ENCODE measurements around the gene MTR.
"Not testable (repeated sequence)": the region's sequence is repeated elsewhere in the genome, so short reads cannot be mapped to it uniquely, and the experiment has no call there.

The MTR gene

DNA sequence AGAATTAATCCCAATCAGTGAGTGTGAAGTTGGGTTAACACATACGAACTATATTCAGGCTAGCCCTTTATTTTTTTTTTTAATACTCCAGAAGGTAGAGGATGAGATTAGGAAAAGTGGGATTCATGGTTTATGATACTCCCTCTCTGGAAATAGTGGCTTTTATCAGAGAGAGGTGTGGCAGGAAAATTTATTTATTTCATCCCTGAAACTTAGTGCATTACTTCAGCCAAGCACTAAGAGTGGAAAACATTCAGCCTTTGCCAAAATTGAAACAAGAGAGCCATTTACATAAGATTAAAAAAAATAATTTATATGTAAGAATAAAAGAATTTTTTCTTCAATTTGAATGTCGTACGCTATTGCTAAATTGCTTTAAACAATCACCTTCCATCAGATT is 35.0 kb downstream of the MTR start:
- DNase-seq (ENCODE audit: low read depth in 2 of 3, low spot score in 2 of 3), result no peak

DNA sequence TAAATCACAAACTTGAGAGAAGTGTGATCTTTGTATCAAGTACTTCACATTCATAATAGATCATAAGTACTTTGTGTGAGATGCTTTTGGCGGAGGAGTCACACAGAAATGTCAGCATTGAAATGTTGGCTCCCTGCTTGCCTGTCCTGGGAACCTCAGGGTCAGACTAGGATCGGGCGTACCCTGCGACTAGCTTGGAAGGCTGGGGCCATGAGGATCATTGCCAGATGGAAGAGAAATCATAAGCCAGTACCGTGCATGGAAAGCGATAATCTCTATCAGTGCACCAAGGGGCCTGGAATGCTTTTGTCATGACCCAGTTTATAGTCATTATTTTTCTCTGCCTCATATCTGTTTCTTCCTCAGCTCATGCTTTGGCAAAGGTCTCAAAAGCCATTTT is 35.5 kb downstream of the MTR start:
- DNase-seq (ENCODE audit: low read depth in 2 of 3, low spot score in 2 of 3), result no peak

- no peak for DNase-seq (ENCODE audit: low read depth in 2 of 3, low spot score in 2 of 3)
Observed at GRCh38 chr1:236833575-236833974, 38.5 kb downstream of the MTR start.

DNA sequence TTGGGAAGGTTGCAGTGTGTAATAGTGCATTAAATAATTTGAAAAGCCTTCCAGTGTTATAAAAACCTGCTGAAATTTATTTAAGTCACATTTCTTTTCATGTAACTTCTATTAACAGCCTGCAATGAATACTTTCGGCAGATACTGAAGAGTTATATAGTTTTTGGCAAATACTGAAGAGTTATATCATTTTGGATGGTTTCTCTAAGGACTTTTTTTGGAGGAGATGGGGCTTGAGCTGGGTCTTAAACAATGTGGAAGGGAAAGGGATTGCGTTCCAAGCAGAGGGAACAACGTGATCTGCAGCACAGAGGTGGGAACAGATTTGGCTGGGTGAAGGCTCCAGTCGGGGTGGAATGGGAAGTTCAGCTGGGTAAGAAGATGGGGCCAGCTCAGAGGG is 39.8 kb downstream of the MTR start:
- DNase-seq (ENCODE audit: low read depth in 2 of 3, low spot score in 2 of 3), result no peak

DNA sequence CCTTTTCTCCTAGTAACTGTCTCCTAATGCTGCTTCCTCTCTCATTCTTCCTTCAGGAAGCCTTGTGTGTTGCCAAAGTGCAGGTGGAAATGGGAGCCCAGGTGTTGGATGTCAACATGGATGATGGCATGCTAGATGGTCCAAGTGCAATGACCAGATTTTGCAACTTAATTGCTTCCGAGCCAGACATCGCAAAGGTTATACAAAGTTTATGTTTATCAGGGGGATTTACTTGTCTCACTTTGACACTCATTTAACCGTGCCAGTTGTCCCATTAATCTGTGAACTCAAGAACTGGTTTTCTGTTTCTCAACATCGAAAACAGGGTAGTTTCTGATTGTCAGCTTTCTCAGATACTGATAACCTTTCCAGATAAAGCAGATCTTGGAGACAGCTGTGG is 40.4 kb downstream of the MTR start:
- DNase-seq (ENCODE audit: low read depth in 2 of 3, low spot score in 2 of 3), result no peak

DNA sequence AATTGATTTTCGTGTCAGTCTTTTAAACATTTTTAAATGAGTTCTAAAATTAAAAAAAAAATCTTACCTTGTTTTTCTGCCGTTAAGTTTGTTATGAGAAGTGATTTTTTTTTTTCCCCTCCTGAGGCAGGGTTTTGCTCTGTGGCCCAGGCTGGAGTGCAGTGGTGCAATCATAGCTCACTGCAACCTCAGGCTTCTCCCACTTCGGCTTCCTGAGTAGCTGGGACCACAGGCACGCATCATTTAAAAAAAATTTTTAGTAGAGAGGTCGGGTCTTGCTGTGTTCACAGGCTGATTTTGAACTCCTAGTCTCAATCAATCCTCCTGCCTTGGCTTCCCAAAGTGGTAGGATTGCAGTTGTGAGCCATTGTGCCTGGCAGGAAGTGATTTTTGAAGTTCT is 41.1 kb downstream of the MTR start:
- DNase-seq (ENCODE audit: low read depth in 2 of 3, low spot score in 2 of 3), result no peak

GRCh38 chr1:236837115-236837514 is 42.0 kb downstream of the MTR start:
- no peak for DNase-seq (ENCODE audit: low read depth in 2 of 3, low spot score in 2 of 3)

- DNase-seq (ENCODE audit: low read depth in 2 of 3, low spot score in 2 of 3), result no peak
Observed at GRCh38 chr1:236837897-236838296, 42.8 kb downstream of the MTR start.

- DNase-seq (ENCODE audit: low read depth in 2 of 3, low spot score in 2 of 3), result no peak
Observed at GRCh38 chr1:236841341-236841740, 46.2 kb downstream of the MTR start.

GRCh38 chr1:236844499-236845271 is 49.6 kb downstream of the MTR start:
- no peak for DNase-seq (ENCODE audit: low read depth in 2 of 3, low spot score in 2 of 3)

- no peak for DNase-seq (ENCODE audit: low read depth in 2 of 3, low spot score in 2 of 3)
Observed at GRCh38 chr1:236845830-236846229, 50.7 kb downstream of the MTR start.

- no peak for DNase-seq (ENCODE audit: low read depth in 2 of 3, low spot score in 2 of 3)
Observed at GRCh38 chr1:236848274-236848923, 53.3 kb downstream of the MTR start.

- DNase-seq (ENCODE audit: low read depth in 2 of 3, low spot score in 2 of 3), result no peak
Observed at GRCh38 chr1:236850077-236850979, 55.2 kb downstream of the MTR start.

- no peak for DNase-seq (ENCODE audit: low read depth in 2 of 3, low spot score in 2 of 3)
Observed at GRCh38 chr1:236851871-236852270, 56.8 kb downstream of the MTR start.

DNA sequence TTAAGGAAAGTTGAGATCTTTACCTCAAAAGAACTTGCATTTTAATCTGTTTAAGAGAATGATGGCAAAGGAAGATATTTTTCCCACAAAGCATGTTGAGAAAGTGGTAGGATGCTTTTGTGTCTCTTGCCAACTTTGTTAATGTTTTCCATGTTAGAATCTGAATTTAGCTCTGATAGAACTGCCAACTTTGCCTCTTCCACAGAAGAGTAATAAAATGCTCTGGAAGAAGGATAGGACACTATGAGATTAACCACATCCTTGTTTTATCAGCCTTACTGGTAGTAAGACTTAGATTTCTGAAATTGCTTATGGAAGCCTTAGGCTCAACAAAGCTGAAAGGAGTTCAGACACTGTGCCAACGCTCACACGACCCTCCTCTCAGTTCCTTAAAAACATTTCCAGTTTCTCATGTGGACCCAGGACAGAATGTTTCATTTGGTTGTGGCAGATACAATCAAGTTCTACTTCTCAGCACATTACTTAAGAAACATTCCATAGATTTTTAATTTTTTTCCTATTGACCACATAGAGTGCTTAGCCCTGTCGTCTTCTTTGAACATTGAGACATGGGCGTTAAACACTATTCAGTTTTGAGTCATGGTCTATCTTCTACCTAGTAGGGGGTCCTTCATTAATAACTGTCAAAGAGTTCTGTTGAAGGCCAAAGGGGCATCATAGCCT is 59.0 kb downstream of the MTR start:
- DNase-seq (ENCODE audit: low read depth in 2 of 3, low spot score in 2 of 3), result no peak

DNA sequence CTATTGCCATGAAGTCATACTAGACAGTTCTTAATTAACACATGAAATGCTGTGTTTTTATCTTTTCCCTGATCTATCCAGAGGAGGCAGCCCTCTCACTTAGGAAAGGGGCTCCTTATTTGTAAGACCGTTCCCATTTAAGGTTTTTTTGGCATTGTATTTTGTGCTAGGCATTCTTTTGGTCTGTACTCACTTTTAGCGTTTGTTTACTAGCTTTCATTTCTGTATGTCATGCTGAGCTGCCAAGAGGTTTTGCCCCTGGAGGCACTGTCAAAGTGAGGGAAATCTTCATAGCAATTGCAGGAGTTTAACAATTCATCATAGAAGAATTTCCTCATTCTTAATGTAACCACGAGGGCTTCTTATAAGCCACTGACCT is 59.5 kb downstream of the MTR start:
- DNase-seq (ENCODE audit: low read depth in 2 of 3, low spot score in 2 of 3), result no peak

GRCh38 chr1:236856649-236857048 is 61.6 kb downstream of the MTR start:
- DNase-seq (ENCODE audit: low read depth in 2 of 3, low spot score in 2 of 3), result not testable (repeated sequence)

- no peak for DNase-seq (ENCODE audit: low read depth in 2 of 3, low spot score in 2 of 3)
Observed at GRCh38 chr1:236858165-236858564, 63.1 kb downstream of the MTR start.

DNA sequence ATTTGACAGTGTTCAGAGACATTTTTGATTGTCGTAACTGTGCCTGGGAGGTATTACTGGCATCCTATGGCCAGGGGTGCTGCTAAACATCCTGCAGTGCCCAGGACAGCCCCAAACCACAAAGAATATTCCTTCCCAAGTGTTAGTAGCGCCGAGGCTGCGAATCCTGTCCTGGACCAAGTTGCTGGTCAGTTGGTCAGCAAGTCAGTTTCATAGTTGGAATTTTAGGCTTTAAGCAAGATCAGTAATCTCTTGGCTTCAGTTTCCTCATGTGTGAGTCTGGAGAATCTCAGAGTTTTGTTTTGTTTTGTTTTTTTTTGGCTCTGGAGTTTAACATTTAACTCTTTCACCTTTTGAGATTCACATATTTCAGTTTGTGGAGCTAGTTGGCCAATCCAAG is 65.0 kb downstream of the MTR start:
- no peak for DNase-seq (ENCODE audit: low read depth in 2 of 3, low spot score in 2 of 3)

DNA sequence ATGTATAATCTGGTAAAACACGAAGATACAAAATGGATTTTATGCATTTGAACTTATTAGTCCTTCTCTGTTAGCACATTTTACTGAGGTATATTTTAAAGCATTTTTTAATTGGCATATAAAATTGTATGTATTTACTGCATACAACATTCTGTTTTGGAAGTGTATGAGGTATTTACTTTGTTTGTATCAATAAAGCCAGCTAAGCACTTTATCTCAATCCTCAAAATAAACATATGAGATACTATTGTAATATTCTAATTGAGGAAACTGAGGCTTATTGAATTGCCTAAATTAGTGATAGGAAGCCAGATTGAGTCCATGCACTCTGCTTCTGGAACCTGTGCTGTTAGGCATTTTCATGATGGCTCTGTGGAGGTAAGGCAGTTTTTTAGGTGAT is 65.6 kb downstream of the MTR start:
- no peak for DNase-seq (ENCODE audit: low read depth in 2 of 3, low spot score in 2 of 3)

GRCh38 chr1:236861560-236862218 is 66.6 kb downstream of the MTR start:
- DNase-seq (ENCODE audit: low read depth in 2 of 3, low spot score in 2 of 3), result no peak
